Measurements from ENCODE around the gene ADARB2. TPM values are rescaled to one million over a fixed set of nuclear protein-coding genes. Genes with fewer than 3 reads are reported as not detected.

ADARB2 gene
- total RNA-seq, 1 donor from 2014 or later, result 0.08 TPM

DNA sequence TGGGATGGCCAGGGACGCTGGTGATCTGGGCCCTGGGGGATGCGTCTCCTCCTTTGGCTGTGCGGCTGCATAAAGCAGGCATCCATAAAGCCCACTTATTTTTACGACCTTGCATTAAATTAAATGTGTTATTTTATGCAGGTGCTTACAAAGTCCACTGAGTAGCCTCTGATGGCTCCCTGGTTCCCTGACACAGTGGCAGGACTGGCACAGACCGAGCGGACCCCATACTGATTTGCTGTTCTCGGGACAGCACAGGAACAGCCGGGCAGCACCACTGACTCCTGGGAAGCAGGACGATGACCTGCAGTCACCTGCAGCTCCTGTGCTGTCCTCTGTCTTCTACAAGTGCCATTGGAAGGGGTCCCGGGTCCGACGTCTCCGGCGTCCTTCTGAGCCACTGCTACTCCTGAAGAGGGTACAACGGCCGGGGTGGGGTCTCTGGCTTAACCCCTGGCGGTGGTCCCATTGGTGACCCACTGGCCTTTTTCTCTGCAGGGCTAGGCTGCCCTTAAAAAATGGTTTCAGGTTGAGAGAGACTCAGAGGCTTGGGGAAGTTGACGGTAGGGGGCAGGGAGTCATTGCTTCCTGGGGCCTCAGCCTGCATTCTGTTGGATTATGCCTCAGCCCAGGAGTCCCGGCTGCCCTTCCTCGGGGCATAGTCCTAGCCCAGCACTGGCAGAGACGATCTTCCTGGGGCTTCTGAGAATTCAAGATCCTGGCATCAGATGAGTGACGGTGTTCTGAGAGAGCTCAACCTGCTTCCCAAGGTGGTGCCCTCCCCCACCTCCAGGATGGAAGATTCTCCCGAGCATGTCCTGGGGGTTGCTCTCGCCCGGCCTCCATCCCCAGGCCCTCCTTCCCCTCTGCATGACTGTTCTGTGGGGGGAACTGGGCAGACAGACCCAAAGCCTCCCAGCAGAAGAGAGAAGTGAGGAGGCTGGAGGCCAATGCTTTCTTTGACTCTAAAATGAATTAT lies 330.1 kb downstream of the ADARB2 start:
- H3K4me3 ChIP-seq (ENCODE audit: low read depth, low read length), result no peak overlapping the region
- DNase-seq (ENCODE audit: low read depth), result no peak
- H3K27me3 ChIP-seq (ENCODE audit: control insufficient read depth, insufficient read depth, low read length), result no peaks in the 10 kb centered on the region
- TF ChIP-seq, protein P1, sequence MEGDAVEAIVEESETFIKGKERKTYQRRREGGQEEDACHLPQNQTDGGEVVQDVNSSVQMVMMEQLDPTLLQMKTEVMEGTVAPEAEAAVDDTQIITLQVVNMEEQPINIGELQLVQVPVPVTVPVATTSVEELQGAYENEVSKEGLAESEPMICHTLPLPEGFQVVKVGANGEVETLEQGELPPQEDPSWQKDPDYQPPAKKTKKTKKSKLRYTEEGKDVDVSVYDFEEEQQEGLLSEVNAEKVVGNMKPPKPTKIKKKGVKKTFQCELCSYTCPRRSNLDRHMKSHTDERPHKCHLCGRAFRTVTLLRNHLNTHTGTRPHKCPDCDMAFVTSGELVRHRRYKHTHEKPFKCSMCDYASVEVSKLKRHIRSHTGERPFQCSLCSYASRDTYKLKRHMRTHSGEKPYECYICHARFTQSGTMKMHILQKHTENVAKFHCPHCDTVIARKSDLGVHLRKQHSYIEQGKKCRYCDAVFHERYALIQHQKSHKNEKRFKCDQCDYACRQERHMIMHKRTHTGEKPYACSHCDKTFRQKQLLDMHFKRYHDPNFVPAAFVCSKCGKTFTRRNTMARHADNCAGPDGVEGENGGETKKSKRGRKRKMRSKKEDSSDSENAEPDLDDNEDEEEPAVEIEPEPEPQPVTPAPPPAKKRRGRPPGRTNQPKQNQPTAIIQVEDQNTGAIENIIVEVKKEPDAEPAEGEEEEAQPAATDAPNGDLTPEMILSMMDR (IDR thresholded peaks at IDR 0.05; ENCODE audit: insufficient read depth, low read length, poor library complexity, severe bottlenecking), result no peak
- H3K36me3 ChIP-seq (ENCODE audit: control insufficient read depth, insufficient read depth, low read length), result no peaks in the 10 kb centered on the region

DNA sequence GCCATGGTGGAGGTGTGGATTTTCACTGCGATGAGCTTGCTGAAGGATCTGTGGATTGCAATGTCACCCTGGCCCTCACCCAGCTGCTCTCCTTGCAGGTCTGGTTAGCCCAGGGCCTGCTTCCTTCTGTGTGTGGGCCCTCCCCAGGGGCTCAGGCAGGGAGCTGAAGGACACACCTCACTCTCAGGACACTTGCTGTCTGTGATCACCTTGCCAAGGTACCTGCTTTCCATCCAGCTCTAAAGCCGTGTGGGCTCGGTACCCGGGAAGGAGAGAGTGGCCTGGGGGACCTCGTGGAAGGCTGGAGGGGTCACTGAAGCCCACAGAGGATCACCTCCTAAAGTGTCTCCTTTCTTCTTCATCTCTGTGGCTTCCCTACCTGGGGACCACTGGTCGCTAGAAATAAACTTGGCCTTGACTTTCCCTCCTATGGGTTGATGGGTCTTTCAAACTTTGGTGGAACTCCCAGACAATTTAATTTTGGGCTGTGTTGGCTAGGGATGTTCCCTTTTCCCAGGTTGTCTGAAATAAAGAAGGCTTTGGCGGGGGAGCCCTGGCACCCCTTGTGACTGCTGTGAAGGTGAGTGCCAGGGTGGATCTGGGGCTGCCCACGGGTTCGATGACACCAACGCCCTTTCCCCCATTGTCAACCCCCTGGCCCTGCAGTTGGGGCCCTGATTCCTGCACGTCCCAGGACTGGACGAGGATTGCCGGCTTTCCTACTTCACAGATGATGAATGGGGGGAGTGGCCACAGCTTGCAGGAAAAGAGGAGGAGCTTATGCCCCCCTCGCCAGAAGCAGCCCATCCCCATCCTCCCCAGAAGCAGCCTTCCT lies 331.0 kb downstream of the ADARB2 start:
- H3K36me3 ChIP-seq (ENCODE audit: control insufficient read depth, insufficient read depth, low read length), result no peaks in the 10 kb centered on the region
- TF ChIP-seq, protein P1 (IDR thresholded peaks at IDR 0.05; ENCODE audit: insufficient read depth, low read length, poor library complexity, severe bottlenecking), result no peak
- no peak for DNase-seq (ENCODE audit: low read depth)
- H3K4me3 ChIP-seq (ENCODE audit: low read depth, low read length), result no peak overlapping the region
- no peaks in the 10 kb centered on the region for H3K27me3 ChIP-seq (ENCODE audit: control insufficient read depth, insufficient read depth, low read length)

DNA sequence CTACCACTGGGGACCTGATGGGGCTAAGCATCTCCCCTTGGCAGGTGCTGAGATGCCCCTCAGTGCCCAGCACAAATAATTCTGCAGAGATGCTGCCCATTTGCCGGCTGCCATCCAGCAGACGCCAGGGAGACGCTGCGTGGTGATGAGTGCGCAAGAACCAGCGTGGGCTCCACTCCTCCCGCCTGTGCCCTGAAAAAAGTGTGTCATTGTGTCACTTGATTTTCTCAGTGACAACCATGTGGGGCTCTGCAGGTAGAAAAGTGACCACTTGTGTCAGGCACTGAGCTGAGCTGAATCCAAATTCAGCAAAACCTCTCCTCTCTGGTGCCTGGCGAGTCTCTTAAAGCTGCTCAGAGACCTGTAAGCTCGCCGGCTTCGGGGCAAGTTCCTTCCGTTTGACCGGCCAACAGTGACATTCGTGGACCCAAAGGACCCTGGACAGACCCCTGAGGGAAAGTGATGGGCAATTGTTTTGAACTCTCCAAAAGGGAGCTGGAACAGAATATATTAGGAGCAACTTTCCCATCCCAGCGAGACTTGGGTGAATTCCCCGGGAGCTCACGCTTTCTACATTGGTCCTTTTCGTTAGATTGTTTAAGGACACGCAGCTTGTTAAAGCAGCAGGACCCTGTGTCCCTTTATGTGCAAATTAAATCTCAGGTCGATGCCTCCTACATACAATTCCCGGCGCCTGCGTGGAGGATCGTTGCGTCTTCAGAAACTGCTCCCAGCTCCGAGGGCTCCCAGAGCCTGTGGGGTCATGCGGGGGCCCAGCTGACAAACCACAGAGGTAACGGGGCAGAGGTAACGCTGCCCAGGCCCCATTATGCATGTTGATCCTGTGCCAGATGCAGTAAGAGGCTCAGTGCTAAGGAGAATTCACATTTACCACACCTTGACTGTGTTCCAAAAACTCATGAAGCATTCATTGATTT lies 332.7 kb downstream of the ADARB2 start:
- Histone ChIP-seq H3K4me3 (ENCODE audit: low read depth, low read length) (no peak overlapping the region), H3K27me3 (ENCODE audit: control insufficient read depth, insufficient read depth, low read length) (no peaks in the 10 kb centered on the region), H3K36me3 (ENCODE audit: control insufficient read depth, insufficient read depth, low read length) (no peaks in the 10 kb centered on the region)
- TF ChIP-seq, protein P1 (IDR thresholded peaks at IDR 0.05; ENCODE audit: insufficient read depth, low read length, poor library complexity, severe bottlenecking), result no peak
- no peak for DNase-seq (ENCODE audit: low read depth)

DNA sequence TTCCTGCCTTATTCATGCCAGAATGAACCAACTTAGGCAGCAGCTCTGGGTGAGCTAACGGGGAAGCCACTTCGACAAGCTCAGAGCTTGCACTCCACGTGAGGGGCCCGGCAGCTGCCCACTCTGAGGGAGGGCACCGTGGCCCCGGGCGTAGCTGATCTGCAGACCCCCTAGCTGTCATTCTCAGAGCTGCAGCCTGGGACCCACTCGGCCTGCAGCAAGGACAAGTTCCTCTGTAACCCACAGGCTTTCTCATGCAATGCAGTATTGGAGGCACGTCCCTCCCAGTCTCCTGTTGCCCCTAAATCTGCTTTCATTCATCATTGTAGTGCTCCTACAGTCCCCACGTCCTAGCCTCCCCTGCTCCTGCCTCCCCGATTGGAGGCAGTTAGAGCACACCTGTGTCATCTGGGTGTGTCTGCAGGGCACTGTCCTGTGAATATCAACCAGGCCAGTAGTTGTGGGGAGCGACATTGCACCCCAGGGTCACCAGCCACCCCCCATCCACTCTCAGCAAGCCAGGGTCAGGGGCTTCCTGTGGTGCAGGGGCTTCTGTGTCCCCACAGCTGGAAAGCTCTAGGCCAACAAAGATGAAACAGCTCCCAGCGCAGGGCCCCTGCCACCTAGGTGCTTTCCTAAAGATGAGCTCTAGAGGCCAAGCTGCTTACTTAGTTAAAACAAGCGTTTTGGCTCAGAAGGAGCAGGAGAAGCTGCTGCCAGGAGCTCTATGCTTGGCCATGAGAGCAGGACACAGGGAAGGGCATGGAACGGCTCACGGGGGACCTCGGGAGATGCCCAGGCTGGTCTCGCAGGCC lies 333.6 kb downstream of the ADARB2 start:
- H3K4me3 ChIP-seq (ENCODE audit: low read depth, low read length), result no peak overlapping the region
- TF ChIP-seq, protein P1 (IDR thresholded peaks at IDR 0.05; ENCODE audit: insufficient read depth, low read length, poor library complexity, severe bottlenecking), result no peak
- H3K27me3 ChIP-seq (ENCODE audit: control insufficient read depth, insufficient read depth, low read length), result no peaks in the 10 kb centered on the region
- H3K36me3 ChIP-seq (ENCODE audit: control insufficient read depth, insufficient read depth, low read length), result no peaks in the 10 kb centered on the region
- no peak for DNase-seq (ENCODE audit: low read depth)

All from kidney epithelial cell (primary cell).